Vagina (tissue), 2 donors: ENCODE results near the gene DYSF.

Experiments
- POLR2A ChIP-seq, 2 donors: fragments of 450-650 bp; IDR thresholded peaks; one replicate each; pipeline ENCODE4 v1.6.1; 2017; ENCODE audit warnings: antibody characterized with exemption in 2 of 2, mild to moderate bottlenecking in 2 of 2, moderate library complexity in 2 of 2
- POLR2AphosphoS5 ChIP-seq, 2 donors: sonication (generic); formaldehyde crosslinking; IDR thresholded peaks; one replicate each; pipeline ENCODE4 v1.9.0; 2017; ENCODE audit warnings: antibody characterized with exemption in 2 of 2, mild to moderate bottlenecking in 2 of 2, low read depth in 1 of 2; ENCODE audit not compliant: insufficient read depth in 1 of 2
- TF ChIP-seq, protein P1 (sequence below), 3 experiments: fragments of 450-650 bp in 2 of 3; fragments of 200-600 bp in 1 of 3; sonication (generic) in 1 of 3; IDR thresholded peaks; one replicate each; pipeline ENCODE4 v1.5.1; 2017 to 2019; ENCODE audit warnings: antibody characterized with exemption in 3 of 3, mild to moderate bottlenecking in 2 of 3, moderate library complexity in 2 of 3

DNA sequence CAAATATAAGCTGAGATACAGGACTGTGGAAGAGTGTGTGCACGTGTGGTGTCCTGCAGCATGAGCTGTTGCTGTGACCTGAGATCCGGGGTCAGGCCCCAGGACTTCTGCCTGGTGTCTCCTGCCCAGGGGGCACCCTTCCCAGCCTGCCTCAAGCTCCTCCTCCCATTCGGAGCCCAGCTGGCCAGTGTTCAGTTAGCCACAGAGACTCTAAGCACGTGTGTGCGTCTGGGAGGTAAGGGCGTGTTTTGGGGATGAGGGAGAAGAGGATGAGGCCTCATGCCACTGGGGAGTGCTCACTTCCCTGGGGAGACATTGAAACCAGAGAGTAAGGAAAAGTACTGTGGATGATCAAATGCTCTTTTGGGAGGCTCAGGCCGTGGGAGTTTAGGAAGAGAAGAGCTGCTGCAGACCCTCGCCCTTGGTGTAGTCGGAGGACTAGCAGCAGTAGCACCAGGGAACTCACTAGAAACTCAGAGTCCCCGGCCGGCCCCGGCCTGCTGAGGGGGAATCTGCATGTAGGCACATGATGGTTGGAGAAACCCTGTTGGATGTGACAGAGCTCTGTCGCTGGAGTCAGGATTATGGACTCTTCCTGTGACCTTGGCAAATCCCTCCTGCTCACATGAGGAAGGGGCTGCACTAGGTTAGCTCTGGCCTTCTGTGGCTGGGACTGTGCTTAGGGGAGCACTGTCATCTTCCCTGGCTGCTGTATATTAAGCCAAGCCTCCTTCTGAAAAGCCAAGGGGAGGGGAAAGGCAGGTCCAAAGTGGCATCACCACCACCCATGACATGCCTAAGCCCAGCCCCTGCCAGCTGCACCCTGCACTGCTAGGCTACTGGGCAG, 231.1 kb downstream of the DYSF start:
- TF ChIP-seq, protein P1, sequence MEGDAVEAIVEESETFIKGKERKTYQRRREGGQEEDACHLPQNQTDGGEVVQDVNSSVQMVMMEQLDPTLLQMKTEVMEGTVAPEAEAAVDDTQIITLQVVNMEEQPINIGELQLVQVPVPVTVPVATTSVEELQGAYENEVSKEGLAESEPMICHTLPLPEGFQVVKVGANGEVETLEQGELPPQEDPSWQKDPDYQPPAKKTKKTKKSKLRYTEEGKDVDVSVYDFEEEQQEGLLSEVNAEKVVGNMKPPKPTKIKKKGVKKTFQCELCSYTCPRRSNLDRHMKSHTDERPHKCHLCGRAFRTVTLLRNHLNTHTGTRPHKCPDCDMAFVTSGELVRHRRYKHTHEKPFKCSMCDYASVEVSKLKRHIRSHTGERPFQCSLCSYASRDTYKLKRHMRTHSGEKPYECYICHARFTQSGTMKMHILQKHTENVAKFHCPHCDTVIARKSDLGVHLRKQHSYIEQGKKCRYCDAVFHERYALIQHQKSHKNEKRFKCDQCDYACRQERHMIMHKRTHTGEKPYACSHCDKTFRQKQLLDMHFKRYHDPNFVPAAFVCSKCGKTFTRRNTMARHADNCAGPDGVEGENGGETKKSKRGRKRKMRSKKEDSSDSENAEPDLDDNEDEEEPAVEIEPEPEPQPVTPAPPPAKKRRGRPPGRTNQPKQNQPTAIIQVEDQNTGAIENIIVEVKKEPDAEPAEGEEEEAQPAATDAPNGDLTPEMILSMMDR (IDR thresholded peaks at IDR 0.05), result no peak
- TF ChIP-seq POLR2AphosphoS5 (IDR thresholded peaks at IDR 0.05; ENCODE audit: insufficient read depth in 1 of 2, low read depth in 1 of 2) (no peak), POLR2A (IDR thresholded peaks at IDR 0.05) (no peak)
